WTC11 (cell line): Measurements from ENCODE around the gene VCAN. TPM values are rescaled to one million over a fixed set of nuclear protein-coding genes. Genes with fewer than 3 reads are reported as not detected.

ENCODE experiments used
- ATAC-seq: fragments of 200-7000 bp; cut with Tn5 transposase; 2 replicates; pipeline ENCODE4 v1.10.0; 2021; ENCODE audit warnings: mild to moderate bottlenecking, moderate library complexity
- CTCF ChIA-PET: fragments of 300-600 bp; sonication (Branson Sonifier 250); formaldehyde crosslinking; loops from one replicate; lab custom pipeline; 2021; ENCODE audit warnings: antibody characterized with exemption; lab: Charles Lee
- POLR2A ChIA-PET: fragments of 350-600 bp; sonication (Branson Sonifier 250); formaldehyde crosslinking; loops from one replicate; lab custom pipeline; 2021; ENCODE audit warnings: antibody characterized with exemption; lab: Charles Lee
- DNase-seq: peaks from one replicate; pipeline ENCODE4 v3.0.0; 2021; ENCODE audit warnings: low spot score
- H3K27ac Mint-ChIP-seq: 2 replicates; pipeline ENCODE4 v1.8.0; 2021; ENCODE audit warnings: mixed read lengths
- H3K27me3 Mint-ChIP-seq: 2 replicates; pipeline ENCODE4 v1.8.0; 2021; ENCODE audit warnings: low read depth, mild to moderate bottlenecking, moderate library complexity, mixed read lengths
- H3K36me3 Mint-ChIP-seq: 2 replicates; pipeline ENCODE4 v1.8.0; 2021; ENCODE audit warnings: mixed read lengths
- H3K4me1 Mint-ChIP-seq: 2 replicates; pipeline ENCODE4 v1.8.0; 2022; ENCODE audit warnings: mixed read lengths
- H3K4me3 Mint-ChIP-seq: 2 replicates; pipeline ENCODE4 v1.8.0; 2021; ENCODE audit warnings: mild to moderate bottlenecking, moderate library complexity, mixed read lengths
- H3K9me3 Mint-ChIP-seq: 2 replicates; pipeline ENCODE4 v1.8.0; 2021; ENCODE audit warnings: mixed read lengths
- ESRRA ChIP-seq: sonication (generic); formaldehyde crosslinking; IDR thresholded peaks from 2 replicates; pipeline ENCODE4 v1.8.1; 2022; ENCODE audit warnings: mild to moderate bottlenecking, missing genetic modification reagents, borderline replicate concordance
- GRHL2 ChIP-seq: fragments of 250-450 bp; sonication (Bioruptor Pico); IDR thresholded peaks from 2 replicates; pipeline ENCODE4 v1.8.0; 2022; ENCODE audit warnings: mild to moderate bottlenecking, moderate library complexity; ENCODE audit not compliant: insufficient replicate concordance, severe bottlenecking
- MXD4 ChIP-seq: fragments of 250-450 bp; sonication (Bioruptor Pico); IDR thresholded peaks from 2 replicates; pipeline ENCODE4 v1.8.0; 2021; ENCODE audit warnings: mild to moderate bottlenecking, moderate library complexity, borderline replicate concordance
- NR2C2 ChIP-seq: sonication (generic); formaldehyde crosslinking; IDR thresholded peaks from 2 replicates; pipeline ENCODE4 v1.8.0; 2022; ENCODE audit warnings: mild to moderate bottlenecking, missing genetic modification reagents
- OVOL2 ChIP-seq: fragments of 250-450 bp; sonication (Bioruptor Pico); IDR thresholded peaks from 2 replicates; pipeline ENCODE4 v1.9.0; 2021; ENCODE audit warnings: mild to moderate bottlenecking, borderline replicate concordance
- PRRX2 ChIP-seq: fragments of 250-450 bp; sonication (Bioruptor Pico); IDR thresholded peaks from 2 replicates; pipeline ENCODE4 v1.8.0; 2021; ENCODE audit warnings: mild to moderate bottlenecking
- SMAD3 ChIP-seq: sonication (generic); formaldehyde crosslinking; IDR thresholded peaks from 2 replicates; pipeline ENCODE4 v1.8.0; 2022; ENCODE audit warnings: missing genetic modification reagents, mild to moderate bottlenecking, borderline replicate concordance
- ZNF317 ChIP-seq: sonication (generic); formaldehyde crosslinking; IDR thresholded peaks from 2 replicates; pipeline ENCODE4 v1.8.1; 2023; ENCODE audit warnings: low read depth, mild to moderate bottlenecking, moderate library complexity, missing genetic modification reagents, borderline replicate concordance
- total RNA-seq: library from RNA; stranded (reverse); gene quantifications from 3 replicates; pipeline ENCODE4 v1.2.3, GENCODE V29; 2021
- TF ChIP-seq, protein P1 (sequence below): sonication (generic); formaldehyde crosslinking; conservative IDR thresholded peaks from 2 replicates; pipeline ENCODE4 v1.8.1; 2023; ENCODE audit warnings: mild to moderate bottlenecking, low read depth, missing genetic modification reagents, moderate library complexity
- TF ChIP-seq, protein P2 (sequence below): fragments of 250-450 bp; sonication (Bioruptor Pico); IDR thresholded peaks from 2 replicates; pipeline ENCODE4 v1.9.0; 2021; ENCODE audit warnings: moderate library complexity, mild to moderate bottlenecking, inconsistent platforms, borderline replicate concordance
- TF ChIP-seq, protein P3 (sequence below): sonication (generic); formaldehyde crosslinking; IDR thresholded peaks from 2 replicates; pipeline ENCODE4 v1.8.1; 2023; ENCODE audit warnings: mild to moderate bottlenecking, missing genetic modification reagents, borderline replicate concordance
- TF ChIP-seq, protein P4 (sequence below): sonication (generic); formaldehyde crosslinking; IDR thresholded peaks from 2 replicates; pipeline ENCODE4 v1.8.0; 2023; ENCODE audit warnings: missing genetic modification reagents
- TF ChIP-seq, protein P5 (sequence below): fragments of 250-450 bp; sonication (Bioruptor Pico); IDR thresholded peaks from 2 replicates; pipeline ENCODE4 v1.8.0; 2021; ENCODE audit warnings: mild to moderate bottlenecking

The VCAN gene
- total RNA-seq, 1 experiment from 2014 or later = 276 TPM

DNA sequence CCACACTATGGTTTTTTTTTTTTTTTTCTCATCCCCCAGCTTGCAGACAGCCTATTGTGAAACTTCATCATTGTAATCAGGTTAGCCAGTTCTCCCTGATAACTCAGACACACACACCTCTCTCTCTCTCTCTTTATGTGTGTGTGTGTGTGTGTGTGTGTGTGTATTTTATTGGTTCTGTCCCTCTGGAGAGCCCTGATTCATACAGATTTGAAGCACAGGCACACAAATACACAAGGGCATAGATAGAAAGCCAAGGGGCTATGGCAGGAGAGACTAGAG lies 20.6 kb upstream of the VCAN start:
- Mint-ChIP-seq H3K9me3 (peaks cover 27% of the 10 kb centered on the region), H3K4me3 (no peak overlapping the region), H3K36me3 (peaks cover 13% of the 10 kb centered on the region), H3K27me3 (no peaks in the 10 kb centered on the region), H3K4me1 (peaks cover 35% of the 10 kb centered on the region), H3K27ac (peak overlapping the region; percentile 29; the same call in 1 of the 2 replicates)
- TF ChIP-seq ZNF317 (CRISPR knock-in tag) = no peak
- TF ChIP-seq, protein P1, sequence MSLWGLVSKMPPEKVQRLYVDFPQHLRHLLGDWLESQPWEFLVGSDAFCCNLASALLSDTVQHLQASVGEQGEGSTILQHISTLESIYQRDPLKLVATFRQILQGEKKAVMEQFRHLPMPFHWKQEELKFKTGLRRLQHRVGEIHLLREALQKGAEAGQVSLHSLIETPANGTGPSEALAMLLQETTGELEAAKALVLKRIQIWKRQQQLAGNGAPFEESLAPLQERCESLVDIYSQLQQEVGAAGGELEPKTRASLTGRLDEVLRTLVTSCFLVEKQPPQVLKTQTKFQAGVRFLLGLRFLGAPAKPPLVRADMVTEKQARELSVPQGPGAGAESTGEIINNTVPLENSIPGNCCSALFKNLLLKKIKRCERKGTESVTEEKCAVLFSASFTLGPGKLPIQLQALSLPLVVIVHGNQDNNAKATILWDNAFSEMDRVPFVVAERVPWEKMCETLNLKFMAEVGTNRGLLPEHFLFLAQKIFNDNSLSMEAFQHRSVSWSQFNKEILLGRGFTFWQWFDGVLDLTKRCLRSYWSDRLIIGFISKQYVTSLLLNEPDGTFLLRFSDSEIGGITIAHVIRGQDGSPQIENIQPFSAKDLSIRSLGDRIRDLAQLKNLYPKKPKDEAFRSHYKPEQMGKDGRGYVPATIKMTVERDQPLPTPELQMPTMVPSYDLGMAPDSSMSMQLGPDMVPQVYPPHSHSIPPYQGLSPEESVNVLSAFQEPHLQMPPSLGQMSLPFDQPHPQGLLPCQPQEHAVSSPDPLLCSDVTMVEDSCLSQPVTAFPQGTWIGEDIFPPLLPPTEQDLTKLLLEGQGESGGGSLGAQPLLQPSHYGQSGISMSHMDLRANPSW (CRISPR knock-in tag) = no peak
- no peak for TF ChIP-seq NR2C2 (CRISPR knock-in tag)
- TF ChIP-seq, protein P2, sequence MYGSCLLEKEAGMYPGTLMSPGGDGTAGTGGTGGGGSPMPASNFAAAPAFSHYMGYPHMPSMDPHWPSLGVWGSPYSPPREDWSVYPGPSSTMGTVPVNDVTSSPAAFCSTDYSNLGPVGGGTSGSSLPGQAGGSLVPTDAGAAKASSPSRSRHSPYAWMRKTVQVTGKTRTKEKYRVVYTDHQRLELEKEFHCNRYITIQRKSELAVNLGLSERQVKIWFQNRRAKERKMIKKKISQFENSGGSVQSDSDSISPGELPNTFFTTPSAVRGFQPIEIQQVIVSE (CRISPR knock-in tag) = no peak
- no peak for TF ChIP-seq SMAD3 (CRISPR knock-in tag)
- TF ChIP-seq, protein P3, sequence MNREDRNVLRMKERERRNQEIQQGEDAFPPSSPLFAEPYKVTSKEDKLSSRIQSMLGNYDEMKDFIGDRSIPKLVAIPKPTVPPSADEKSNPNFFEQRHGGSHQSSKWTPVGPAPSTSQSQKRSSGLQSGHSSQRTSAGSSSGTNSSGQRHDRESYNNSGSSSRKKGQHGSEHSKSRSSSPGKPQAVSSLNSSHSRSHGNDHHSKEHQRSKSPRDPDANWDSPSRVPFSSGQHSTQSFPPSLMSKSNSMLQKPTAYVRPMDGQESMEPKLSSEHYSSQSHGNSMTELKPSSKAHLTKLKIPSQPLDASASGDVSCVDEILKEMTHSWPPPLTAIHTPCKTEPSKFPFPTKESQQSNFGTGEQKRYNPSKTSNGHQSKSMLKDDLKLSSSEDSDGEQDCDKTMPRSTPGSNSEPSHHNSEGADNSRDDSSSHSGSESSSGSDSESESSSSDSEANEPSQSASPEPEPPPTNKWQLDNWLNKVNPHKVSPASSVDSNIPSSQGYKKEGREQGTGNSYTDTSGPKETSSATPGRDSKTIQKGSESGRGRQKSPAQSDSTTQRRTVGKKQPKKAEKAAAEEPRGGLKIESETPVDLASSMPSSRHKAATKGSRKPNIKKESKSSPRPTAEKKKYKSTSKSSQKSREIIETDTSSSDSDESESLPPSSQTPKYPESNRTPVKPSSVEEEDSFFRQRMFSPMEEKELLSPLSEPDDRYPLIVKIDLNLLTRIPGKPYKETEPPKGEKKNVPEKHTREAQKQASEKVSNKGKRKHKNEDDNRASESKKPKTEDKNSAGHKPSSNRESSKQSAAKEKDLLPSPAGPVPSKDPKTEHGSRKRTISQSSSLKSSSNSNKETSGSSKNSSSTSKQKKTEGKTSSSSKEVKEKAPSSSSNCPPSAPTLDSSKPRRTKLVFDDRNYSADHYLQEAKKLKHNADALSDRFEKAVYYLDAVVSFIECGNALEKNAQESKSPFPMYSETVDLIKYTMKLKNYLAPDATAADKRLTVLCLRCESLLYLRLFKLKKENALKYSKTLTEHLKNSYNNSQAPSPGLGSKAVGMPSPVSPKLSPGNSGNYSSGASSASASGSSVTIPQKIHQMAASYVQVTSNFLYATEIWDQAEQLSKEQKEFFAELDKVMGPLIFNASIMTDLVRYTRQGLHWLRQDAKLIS (CRISPR knock-in tag) = no peak
- no peak for TF ChIP-seq OVOL2 (CRISPR knock-in tag)
- ATAC-seq (no peak), DNase-seq (no peak)
- CTCF ChIA-PET = interaction anchor here (0.7 kb wide), 1 partner anchor 22 kb away, joined by 3 read pairs; no protein-coding TSS in a partner anchor
- POLR2A ChIA-PET = interaction anchor here (1.0 kb wide), 1 partner anchor 21 kb away, joined by 3 read pairs; the partner anchor contains the start of gene VCAN

DNA sequence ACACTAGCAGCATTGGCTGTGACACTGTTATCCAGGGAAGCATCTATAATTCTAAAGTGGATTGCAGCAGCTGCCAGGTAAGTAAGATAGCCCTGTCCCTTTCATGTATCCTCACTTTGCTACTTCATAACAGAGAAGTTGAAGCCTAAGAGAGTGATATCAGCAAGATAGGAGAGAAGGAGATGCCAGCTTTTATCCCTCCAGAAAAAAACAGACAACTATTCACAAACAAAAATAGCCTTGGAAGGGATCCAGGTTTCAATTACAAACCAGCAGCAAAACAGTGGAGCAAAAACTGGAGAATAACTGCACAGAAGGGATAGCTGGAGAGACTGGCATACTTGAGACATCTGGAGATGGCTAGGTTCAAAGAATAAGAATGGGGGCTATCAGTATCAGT lies 19.6 kb upstream of the VCAN start:
- ATAC-seq (no peak), DNase-seq (no peak)
- H3K27ac Mint-ChIP-seq = no peak overlapping the region
- peaks cover 37% of the 10 kb centered on the region for H3K9me3 Mint-ChIP-seq
- H3K4me3 Mint-ChIP-seq = no peak overlapping the region
- peaks cover 17% of the 10 kb centered on the region for H3K36me3 Mint-ChIP-seq
- peaks cover 35% of the 10 kb centered on the region for H3K4me1 Mint-ChIP-seq
- H3K27me3 Mint-ChIP-seq = no peaks in the 10 kb centered on the region
- ChIA-PET POLR2A (no interaction called here), CTCF (no interaction called here)
- TF ChIP-seq ESRRA (CRISPR knock-in tag) (no peak), GRHL2 (CRISPR knock-in tag) (no peak), PRRX2 (CRISPR knock-in tag) (no peak), MXD4 (CRISPR knock-in tag) (no peak), ZNF317 (CRISPR knock-in tag) (no peak)
- TF ChIP-seq, protein P4, sequence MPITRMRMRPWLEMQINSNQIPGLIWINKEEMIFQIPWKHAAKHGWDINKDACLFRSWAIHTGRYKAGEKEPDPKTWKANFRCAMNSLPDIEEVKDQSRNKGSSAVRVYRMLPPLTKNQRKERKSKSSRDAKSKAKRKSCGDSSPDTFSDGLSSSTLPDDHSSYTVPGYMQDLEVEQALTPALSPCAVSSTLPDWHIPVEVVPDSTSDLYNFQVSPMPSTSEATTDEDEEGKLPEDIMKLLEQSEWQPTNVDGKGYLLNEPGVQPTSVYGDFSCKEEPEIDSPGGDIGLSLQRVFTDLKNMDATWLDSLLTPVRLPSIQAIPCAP (CRISPR knock-in tag) = no peak
- TF ChIP-seq, protein P5, sequence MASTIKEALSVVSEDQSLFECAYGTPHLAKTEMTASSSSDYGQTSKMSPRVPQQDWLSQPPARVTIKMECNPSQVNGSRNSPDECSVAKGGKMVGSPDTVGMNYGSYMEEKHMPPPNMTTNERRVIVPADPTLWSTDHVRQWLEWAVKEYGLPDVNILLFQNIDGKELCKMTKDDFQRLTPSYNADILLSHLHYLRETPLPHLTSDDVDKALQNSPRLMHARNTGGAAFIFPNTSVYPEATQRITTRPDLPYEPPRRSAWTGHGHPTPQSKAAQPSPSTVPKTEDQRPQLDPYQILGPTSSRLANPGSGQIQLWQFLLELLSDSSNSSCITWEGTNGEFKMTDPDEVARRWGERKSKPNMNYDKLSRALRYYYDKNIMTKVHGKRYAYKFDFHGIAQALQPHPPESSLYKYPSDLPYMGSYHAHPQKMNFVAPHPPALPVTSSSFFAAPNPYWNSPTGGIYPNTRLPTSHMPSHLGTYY = no peak
- TF ChIP-seq, protein P3 (CRISPR knock-in tag) = no peak
- TF ChIP-seq, protein P1 (CRISPR knock-in tag) = no peak
